GM19452 (cell line): ENCODE measurements around the gene RNF225.
A peak's percentile ranks its signal among the peaks of the same experiment; 100 is the strongest.

ENCODE experiments used
- ATAC-seq: cut with Tn5 transposase; IDR thresholded peaks from one replicate; pipeline ENCODE4 v1.9.1; 2021; ENCODE audit not compliant: unreplicated experiment

The RNF225 gene

GRCh38 chr19:58395220-58395978 is at the start of gene RNF225:
Gene RNF225, plus strand, starts transcription at chr19:58395656. Its CDS starts 434 bp downstream, at chr19:58396090.
- ATAC-seq, result no peak

GRCh38 chr19:58346961-58347929 is 48.2 kb upstream of the RNF225 start:
- peak; percentile 85 for ATAC-seq

GRCh38 chr19:58348080-58348479 is 47.4 kb upstream of the RNF225 start:
- peak; percentile 13 for ATAC-seq

GRCh38 chr19:58349590-58349989 is 45.9 kb upstream of the RNF225 start:
- ATAC-seq, result no peak

DNA sequence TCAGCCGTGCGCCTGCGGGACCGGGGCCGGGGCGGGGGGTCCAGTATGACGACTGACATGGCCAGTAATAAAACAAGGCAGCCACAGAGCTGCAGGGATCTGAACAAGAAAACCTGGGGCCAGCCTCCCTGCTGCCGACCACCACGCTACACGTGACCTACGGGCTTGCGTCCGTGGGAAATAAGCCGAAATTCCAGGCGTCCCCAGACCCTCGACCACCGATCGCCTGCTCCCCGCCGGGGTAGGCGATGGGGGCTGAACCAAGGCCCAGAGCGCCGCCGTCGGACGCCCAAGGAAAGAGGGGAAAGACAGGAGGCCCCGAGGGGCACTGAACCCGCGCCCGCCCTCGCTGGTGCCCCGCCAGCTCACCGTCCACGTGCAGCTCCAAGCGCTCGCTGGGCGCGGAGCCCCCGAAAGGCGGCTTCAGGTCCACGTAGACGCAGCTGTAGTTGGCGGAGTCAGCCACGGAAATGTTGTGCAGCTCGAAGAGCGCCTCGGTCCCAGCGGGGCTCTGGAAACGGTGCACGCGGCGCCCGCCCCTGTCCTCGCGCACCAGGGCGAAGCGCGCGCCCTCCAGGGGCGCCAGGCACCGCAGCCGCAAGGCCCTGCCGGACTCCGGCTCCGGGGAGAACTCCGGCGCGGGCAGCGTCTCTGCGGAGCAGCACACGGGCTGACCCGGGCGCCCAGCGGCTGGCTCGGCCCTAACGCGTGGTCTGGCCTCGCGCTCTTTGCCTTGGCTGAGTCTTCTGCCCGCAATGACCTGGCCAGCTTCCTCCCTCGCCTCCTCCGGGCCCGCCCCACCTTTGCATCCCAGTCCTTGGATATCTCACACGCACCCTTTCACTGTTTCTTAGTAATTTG is 45.2 kb upstream of the RNF225 start:
- ATAC-seq, result no peak

DNA sequence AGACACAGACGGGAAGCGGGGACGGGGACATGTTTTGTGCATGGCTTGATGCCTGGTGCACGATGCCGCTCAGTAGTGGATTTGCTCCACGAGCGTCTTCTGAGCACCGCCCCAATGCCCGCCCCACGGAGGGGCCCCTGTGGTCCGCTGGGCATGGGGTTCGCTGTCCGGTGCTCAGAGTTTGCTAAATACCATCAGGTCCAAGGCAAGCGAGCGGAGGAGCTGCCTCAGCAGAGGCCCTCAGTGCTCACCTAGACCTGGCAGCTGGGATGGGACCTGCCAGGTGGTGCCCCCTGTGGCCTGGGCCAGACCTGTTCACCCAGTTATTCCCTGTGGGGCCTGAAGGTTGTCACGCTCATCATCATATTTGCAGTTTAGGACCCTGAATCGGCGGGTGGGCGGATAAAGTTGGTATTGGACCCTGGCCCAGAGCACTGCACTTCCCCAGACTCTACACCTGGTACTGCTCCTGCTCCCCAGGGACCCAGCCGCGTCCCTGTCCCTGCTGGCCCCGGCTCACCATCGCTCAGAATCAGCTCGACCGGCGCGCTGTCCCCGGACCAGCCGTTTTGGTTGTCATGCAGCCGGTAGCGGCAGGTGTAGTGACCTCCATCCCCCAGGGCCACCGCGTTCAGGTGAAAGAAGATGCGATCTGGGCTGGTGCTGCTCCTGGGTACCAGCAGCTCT is 44.4 kb upstream of the RNF225 start:
- ATAC-seq, result no peak

GRCh38 chr19:58351558-58351878 is 43.9 kb upstream of the RNF225 start:
- ATAC-seq, result no peak

DNA sequence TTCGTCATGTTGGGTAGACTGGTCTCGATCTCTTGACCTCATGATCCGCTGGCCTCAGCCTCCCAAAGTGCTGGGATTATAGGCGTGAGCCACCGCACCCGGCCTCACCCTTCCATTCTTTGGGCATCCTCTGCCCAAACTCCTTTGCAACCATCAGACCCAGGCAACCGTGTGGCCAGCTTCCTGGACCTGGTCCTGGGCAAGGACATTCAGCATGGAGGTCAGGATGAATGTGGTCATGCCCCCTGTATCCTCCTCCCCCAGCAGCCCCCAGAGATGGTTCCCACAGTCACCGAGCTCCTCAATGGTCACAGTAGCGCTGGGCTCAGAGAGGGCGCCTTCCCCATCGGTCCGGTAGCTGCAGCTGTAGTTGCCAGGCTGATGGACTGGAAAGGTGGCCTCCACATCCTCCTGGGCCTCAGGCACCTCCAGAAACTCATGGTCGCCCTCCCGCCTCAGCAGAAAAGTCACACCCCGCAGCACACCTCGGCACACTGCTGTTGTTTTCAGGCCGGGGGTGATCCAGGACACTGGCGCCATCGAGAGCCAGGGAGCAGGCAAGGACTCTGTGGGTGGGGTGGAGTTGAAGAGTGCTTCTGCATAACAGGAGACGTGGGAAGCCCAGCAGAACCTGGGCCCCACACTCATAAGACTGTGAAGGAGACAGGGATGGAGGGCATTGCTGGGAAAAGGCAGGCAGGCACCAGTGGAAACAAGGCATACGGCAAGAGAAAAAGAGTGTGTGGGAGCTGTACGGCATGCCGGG is 43.3 kb upstream of the RNF225 start:
- no peak for ATAC-seq

- ATAC-seq, result no peak
Observed at GRCh38 chr19:58352760-58353671, 42.4 kb upstream of the RNF225 start, which contains the start of gene A1BG. Gene A1BG, minus strand, starts transcription at chr19:58353492. Its CDS starts 55 bp downstream, at chr19:58353437.

DNA sequence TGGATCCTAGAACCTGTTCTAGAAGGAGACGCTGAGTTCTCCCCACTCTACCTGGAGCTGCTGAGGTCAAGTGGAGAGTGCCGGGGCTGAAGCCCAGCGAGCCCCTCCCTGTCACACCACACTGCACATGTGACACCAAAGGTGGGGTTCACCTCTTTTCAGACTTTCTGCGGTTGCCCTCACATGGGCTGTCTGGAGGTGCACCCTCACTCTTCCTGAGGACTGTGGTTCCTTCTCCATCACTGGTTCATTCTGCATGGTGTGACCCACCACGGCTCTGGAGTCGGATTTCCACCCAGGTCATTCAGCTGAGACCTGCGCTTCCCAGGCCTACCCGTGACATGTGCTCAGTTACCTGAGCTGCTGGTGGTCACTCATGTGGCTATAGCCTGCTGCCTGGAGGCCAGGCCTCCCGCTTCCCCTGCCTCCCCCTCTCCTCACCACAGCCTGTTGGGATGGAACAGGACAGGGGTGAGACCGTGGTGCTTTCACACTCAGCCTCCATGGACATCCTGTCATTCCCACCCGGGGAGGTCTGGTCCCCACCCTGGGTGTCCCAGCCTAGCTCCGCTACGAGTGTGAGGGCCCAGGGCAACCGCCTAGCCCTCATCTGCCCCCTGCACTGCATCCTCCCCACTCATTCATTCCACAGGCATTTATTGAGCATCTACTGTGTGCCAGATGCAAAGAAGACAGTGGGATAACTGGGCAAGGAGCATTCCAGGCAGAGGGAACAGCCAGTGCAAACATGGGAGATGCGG is 41.6 kb upstream of the RNF225 start:
- no peak for ATAC-seq

- no peak for ATAC-seq
Observed at GRCh38 chr19:58354478-58355030, 40.9 kb upstream of the RNF225 start.

DNA sequence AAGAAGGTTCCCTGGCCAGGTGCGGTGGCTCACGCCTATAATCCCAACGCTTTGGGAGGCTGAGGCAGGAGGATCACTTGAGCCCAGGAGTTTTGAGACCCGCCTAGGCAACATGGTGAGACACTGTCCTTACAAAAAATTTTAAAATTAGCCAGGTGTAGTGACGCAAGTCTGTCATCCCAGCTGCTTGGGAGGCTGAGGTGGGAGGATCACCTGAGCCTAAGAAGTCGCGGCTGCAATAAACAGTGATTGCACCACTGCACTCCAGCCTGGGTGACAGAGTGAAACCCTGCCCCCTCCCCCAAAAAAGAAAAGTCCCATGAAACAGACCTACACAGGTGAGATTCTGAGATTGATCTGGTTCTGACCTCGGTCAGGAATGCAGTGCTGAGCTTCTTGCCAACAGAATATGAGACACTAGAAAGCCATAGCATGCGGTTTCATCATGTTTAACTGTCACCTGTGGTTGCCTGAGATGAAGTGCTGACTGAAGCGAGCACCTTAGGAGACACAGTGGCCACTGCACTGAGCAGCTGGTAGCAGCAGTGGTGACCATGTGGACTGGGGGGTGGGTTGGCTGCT is 40.1 kb upstream of the RNF225 start:
- ATAC-seq, result no peak

DNA sequence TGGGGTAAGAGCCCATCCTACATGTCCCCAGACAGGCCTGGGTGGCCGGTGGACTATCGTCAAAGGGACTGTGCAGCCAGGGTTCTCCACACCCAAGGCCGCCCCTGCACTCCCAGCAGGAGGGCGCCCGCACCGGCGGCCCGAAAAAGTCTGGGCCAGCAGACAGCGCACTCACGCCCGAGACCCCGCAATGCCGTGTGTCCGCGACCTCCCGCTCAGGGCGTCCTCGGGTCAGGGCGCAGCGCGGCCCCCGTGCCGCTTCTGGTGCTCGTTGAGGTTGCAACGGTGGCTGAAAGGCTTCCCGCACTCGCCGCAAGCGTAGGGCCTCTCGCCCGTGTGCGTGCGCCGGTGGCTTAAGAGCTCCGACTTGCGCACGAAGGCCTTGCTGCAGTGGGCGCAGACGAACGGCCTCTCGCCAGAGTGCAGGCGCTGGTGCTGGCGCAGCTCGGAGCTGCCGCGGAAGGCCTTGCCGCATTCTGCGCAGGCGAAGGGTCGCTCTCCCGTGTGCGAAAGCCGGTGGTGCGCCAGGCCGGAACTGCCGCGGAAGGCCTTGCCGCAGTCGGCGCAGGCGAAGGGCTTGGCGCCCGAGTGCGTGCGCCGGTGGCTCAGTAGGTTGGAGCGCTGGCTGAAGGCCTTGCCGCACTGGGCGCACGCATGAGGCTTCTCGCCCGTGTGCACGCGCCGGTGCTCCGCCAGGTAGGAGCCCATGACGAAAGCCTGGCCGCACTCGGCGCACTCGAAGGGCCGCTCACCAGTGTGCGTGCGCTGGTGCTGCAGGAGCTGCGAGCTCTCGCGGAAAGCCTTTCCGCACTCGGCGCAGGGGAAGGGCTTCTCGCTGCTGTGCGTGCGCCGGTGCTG is 39.3 kb upstream of the RNF225 start:
- ATAC-seq, result no peak

- ATAC-seq, result no peak
Observed at GRCh38 chr19:58356766-58357480, 38.5 kb upstream of the RNF225 start.

- no peak for ATAC-seq
Observed at GRCh38 chr19:58357481-58358145, 37.8 kb upstream of the RNF225 start.
